HG03342 (cell line): ENCODE data around the gene CR2.
"Not testable (repeated sequence)": the region's sequence is repeated elsewhere in the genome, so short reads cannot be mapped to it uniquely, and the experiment has no call there.

ENCODE experiments used
- ATAC-seq: cut with Tn5 transposase; IDR thresholded peaks from one replicate; pipeline ENCODE4 v1.9.1; 2021; ENCODE audit warnings: mild to moderate bottlenecking, moderate library complexity; ENCODE audit not compliant: unreplicated experiment

Gene CR2

DNA sequence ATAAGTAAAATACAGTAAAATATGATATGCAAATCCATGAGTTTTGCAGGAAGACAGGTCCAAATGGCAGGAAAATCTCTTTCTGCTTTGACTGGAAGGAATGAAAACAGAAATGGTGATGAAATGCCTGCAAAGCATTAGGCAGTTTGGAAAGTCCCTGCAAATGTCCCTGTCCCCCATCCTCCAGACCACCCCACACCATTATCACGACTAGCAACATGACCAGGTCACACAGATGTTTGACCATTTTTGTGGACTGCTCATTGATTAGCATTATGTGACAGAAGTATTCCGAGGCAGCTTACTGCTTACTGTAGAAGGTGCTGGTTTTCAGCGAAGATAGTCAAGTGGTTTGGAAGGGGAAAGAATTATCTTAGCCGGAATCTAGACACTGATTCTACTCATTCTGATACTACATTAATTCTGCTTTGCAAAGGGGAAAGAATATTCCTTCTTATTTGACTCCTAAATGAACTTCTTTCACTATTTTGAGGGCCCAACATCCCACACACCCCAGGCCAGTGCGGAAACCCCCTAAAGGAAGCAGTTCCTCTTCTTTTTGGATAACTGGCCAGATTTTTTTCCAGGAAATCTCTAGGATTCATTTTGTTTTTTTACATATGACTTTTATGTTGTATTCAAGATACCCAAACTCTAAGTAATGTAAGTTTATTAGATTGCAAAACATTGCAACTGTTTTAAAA, 9.5 kb upstream of the CR2 start:
- ATAC-seq = no peak

DNA sequence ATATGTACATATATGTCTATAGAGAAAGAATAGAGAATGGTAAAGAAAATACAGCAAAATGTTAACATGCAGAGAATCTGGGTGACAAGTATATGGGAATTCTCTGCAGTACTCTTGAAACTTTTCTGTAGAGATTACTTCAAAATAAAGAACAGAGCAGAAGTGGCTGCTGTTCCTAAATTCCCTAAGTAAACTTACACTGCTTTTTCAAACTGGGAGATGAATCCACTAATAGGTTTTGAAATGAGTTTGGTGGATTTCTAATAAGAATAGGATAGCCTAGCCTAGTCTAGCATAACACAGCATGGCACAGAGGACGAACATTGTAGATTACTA, 450 bp upstream of the CR2 start:
- ATAC-seq = no peak

DNA sequence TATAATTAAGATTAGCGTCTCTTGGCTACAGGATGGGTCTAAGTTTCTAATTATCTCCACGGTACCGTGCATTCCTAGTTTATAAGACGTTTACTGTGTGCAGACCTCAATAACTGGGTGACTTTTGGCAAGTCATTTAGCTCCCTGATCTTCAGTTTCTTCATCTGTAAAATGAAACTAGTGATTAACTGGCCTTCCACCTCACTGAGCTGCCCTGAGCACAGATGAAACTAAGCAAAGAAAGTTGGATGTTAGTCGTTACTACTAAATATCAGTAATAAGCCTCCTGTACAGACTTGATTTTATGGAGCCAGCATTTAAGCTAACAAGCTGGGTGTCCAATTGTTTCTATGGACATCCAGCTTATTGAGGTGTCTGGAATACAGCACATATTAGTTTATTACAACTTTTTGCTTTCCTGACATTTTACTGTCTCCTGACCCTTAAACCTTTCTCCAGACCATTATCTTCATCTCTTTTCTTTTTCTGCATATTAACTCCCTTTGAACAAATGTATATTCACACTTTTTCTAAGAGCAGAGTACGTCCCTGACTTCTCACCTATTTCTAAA, 1.1 kb downstream of the CR2 start:
- ATAC-seq = peak; percentile 30

DNA sequence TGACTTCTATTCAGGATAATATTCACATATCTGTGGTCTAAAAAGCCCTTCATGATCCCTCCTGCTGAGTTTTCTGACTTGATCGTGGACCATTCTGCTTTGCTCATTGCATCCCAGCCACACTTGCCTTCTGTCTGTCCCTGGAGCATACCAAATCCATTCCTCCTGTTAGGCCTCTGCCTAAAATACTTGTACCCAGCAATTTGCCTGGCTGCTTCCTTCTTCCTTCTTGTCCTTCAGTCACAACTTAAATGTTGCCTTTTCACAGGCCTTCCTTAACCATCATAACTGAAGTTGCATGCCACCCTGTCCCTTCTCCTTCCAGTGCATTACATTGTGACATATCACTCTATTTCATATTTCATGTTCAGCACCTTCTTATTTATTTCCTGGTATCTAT, 4.3 kb downstream of the CR2 start:
- ATAC-seq = no peak

DNA sequence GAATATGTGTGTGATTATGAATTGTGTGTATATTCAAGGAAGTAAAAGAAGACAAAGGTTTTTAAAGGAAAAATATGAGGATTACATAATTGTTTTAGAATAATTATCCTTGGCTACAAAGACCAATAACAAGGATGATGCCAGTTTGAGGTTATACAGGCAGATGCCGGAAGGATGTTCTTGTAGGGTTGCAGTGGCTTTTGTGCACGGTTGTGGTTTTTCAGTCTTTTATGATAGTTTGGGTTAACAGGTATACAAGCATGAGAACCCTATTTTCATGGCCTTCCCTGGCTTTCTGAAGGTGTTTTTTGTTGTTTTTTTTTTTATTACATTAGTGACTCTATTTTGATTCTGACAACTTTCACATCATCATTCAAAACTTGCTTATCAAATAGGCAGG, 4.9 kb downstream of the CR2 start:
- no peak for ATAC-seq

DNA sequence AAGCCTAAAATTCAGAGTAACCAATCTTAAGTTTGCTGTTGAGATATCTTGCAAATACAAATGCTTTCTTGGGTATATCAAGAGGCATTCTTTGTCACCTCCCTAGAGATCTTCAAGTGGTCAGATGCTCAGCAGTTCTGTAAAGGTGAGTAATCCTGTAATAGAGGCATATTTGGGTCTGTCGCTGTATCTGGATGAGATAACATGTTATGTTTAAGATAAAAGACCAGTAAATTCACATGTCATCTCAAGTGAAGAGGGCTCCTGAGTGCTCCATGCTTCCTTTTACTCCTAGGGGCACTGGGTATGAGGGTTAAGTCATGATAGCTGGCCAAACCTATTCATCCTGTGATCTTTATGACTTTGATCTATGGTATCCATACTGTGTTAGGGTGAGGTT, 7.5 kb downstream of the CR2 start:
- no peak for ATAC-seq

DNA sequence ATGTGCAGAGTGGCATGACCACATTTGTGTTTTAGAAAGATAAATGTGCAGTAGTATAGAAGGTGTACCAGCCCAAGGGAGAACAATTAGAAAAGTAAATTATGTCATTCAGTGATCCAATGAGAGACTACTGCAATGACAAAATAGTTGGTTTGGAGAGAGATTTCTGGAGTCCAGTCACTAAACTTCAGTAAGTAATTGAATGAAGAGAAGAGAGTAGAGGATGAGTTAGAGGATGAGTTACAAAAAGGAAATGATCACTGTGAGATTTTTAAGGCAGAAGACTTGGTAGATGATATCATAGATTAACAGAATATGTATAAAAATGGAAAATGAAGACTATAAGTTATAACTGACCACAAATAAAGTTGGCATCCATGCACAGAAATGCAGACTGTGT, 8.4 kb downstream of the CR2 start:
- ATAC-seq = no peak

DNA sequence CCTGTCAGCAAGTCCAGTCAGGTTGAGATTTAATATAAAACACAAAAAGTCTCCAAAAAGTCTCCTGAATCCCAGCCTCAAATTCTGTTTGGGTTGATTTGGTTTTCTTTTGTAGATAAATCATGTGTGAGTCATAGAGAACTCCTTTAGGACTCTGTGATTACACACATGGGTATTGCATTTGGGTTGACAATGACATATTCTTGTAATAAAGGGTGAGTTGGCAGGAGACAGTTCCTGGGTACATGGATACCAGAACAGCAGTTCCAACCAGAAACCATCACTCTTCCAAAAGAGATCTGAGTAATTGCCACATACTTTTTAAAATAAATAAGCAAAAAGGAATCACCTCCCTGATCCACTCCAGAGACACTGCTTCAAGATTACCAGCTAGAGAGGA, 8.9 kb downstream of the CR2 start:
- no peak for ATAC-seq

DNA sequence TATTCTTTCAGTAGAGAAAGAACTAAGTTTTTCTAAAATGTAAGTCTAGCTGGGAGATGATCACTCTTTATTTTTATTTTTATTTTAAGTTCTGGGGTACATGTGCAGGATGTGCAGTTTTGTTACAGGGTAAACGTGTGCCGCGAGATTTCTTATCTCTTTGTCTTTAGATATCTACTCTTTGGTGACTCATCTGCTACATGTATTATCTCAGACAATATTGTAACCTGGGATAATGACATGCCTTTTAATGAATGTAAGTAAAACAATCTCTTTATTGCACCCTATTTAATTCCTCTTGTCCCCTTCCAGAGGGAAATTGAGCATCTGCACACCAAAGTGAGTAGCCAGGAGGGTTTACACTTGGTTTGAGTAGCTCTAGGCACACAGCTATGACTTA, 9.4 kb downstream of the CR2 start:
- no peak for ATAC-seq

DNA sequence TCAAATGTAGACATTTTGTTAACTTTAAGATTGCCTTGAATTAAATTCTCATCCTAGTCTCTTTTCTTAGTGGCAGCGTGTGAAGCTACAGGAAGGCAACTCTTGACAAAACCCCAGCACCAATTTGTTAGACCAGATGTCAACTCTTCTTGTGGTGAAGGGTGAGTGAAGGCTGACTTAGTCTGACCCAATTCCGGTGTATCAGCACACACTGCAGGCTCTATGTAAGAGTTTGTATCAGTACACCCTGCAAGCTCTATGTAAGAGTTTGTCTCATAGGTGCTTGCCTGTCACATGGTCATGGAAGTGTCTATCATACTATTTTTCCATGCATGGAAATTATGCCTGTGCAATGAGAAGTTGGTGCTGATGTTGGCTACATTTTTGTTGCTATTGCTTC, 16.8 kb downstream of the CR2 start:
- ATAC-seq = no peak

DNA sequence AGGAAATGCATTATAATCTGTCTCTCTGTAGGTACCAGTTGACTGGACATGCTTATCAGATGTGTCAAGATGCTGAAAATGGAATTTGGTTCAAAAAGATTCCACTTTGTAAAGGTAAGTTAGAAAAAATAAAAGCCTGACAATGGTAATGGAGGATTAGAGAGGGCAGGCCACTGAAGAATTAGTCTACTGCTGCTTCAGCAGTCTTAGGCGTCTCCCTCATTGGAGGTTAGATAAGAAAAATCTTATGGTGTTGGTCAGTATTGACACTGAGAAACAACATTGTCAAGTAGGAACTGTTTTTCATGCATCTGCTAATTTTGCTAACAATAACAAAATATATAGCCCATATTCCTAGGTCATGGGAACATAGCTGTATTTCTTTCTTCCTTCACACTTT, 20.1 kb downstream of the CR2 start:
- ATAC-seq = no peak

DNA sequence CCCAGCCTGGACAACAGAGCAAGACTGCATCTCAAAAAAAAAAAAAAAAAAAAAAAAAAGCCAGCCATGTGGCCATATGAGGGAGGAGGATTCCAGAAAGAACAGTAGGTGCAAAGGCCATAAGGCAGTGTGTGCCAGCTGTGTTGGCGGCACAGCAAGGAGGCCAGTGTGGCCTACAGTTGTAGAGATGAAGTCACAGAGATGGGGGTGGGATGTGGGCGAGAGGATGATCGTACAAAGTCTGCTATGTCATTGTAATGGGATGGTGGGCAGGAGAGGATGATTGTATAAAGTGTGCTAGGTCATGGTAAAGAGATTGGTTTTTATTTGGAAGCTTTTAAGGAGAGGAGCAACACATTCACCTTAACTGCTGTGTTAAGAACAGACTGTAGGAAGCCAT, 32.1 kb downstream of the CR2 start:
- no peak for ATAC-seq

DNA sequence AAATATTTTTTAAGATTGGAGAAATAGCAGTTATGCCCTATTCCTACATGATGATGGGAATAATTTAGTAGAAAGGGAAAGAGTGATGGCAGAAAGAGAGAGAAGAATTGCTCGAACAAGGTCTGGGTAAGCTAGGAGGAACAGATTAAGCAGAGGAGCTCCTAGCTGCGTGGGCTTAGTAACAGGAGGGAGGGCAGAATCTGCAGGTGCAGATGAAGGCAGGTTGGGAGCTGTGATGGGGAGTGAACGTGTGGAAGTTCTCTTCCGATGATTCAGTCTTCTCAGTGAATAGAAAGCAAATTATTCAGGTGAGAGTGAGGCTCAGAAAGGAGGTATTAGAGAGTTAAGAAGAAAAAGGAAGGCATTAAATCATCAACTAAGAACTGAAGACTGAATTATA, 33.5 kb downstream of the CR2 start:
- no peak for ATAC-seq

DNA sequence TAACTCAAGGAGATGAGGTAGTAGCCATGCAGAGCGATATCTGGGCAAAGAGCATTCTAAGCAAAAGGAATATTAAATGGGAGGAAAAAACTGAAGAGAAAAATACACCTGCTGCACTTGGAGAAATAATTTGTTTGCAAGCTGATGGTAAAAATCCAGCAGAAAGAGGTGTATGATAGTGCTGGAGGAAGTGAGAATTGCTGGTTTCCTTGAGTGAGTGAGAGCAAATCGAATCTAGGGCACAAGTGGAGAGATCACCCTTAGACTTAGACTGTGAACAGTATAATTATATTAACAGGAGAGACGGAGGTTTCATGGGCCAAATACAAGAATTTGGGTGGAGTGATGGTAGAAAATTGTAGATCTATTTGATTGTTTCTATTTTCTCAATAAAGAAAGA, 39.1 kb downstream of the CR2 start:
- ATAC-seq = no peak

DNA sequence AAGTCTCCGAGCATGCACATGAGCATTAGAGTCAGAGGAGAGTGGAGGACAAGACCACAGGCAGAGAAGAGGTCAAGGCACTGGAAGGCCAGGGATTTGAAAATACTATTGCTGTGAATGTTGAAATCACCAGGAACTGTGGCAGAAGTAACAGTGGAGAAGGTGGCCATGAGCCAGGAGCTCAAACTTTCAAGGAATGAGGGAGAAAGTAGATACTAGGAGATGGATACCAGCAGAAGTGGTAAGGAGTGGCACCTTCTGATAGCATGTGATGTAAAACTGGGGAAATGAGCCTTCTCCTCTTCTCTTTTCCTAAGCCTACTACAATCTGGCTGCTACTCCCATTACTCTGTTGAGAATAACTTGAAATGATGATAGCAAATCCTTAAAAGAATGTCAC, 40.0 kb downstream of the CR2 start:
- ATAC-seq = no peak

DNA sequence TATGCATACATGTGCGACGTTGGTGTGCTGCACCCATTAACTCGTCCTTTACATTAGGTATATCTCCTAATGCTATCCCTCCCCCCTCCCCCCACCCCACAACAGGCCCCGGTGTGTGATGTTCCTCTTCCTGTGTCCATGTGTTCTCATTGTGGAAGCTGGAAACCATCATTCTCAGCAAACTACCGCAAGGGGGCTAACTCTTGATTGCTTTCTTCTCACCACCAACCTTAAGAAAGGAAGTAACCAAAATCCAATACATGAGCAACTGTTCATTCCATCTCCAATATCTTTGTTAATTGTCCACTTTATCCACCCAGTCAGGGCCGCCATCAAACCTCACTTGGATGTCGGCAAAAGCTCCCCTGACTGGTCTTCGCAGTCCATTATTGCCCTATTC, 41.2 kb downstream of the CR2 start:
- not testable (repeated sequence) for ATAC-seq

DNA sequence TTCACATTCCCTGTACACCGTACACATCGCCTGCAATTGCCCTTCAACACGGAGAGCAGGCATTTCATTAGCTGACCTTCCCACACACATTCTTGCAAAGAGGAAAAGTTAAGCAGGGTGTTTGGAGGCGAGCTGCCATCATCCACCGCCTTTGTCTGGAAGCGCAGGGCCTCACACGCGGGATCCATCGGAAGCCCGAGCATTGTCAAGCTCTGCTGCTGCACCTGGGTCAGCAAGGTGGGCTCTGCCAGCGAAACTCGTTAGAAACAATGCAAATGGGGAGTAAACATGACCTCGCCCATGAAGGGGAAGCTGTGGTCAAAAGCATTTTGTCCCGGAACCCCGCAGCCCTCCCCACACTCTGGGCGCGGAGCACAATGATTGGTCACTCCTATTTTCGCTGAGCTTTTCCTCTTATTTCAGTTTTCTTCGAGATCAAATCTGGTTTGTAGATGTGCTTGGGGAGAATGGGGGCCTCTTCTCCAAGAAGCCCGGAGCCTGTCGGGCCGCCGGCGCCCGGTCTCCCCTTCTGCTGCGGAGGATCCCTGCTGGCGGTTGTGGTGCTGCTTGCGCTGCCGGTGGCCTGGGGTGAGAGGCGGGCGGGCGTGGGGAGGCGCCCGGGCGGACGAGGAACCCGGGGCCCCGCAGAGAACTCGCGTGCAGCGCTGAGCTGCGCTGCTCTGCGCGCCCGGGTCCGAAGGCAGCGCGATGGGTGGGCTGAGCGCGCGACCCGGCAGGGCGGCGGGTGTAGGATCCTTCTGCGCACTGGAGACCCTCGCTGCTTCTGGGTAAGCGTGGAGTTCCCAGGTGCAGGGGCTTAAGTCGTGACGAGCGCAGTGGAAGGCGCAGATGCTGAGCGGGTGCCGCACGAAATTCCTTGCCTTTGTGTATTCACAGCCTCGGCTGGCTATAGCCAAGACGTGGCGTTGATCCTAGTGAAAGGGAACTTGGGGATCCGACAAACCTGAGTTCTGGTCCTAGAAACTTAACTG, 42.0 kb downstream of the CR2 start, which contains the start of gene CR1:
CR1 (plus strand) TSS at position 357 of the 992 bp plus-strand sequence; CDS start at position 468, 111 bp downstream.
- peak; percentile 47 for ATAC-seq

DNA sequence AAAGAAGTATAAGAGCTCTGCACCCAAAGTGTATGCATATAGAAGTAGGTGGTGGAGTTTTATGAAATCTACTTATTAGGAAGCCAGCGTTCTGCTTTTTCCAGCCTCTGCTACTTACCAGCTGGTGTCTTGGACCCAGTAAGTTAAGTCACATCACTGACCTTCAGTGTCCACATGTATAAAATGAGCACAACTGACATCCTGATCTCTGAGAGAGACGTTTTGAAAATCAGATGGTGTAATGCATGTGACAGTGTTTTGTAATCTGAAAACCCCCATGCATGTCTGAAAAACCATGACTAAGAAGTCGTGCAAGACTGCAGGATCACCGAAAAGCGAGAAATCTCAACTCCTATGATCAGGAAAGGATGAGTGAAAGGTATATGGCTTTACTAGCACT, 43.8 kb downstream of the CR2 start:
- no peak for ATAC-seq

DNA sequence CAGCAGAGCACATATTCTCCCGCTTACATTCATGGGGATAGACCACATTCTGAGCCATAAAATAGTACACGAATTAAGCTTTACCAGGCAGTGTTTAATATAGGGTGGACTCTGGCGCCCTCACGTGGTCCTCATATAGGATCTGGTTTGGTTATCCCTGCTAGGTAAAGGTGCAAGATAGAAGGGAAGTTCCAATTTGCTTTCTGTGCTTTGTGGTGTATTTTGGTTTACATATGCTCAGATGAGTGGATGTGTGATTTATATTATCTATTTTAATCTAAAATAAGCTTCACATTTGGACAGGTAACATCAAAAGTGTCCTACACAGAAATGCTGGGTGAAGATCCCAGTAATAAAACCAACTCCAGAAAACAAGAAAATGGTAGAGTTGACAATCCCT, 45.4 kb downstream of the CR2 start:
- ATAC-seq = no peak

DNA sequence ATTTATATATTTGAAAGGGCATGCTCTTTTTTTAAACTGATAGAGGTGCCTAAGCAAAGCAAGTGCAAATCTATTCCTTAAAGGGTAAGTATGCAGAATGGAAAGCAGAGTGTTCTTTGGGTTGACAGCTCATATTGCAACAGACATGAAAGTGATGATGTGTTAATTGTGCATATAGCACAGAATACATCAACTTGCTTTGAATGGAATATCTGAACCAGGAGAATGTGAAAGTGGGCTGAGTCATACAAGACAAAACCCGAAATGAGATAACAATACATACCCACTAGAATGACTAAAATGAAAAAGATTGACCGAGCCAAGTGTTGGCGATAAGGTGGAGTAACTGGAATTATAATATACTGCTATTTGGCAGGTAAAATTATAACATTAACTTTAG, 46.2 kb downstream of the CR2 start:
- no peak for ATAC-seq

DNA sequence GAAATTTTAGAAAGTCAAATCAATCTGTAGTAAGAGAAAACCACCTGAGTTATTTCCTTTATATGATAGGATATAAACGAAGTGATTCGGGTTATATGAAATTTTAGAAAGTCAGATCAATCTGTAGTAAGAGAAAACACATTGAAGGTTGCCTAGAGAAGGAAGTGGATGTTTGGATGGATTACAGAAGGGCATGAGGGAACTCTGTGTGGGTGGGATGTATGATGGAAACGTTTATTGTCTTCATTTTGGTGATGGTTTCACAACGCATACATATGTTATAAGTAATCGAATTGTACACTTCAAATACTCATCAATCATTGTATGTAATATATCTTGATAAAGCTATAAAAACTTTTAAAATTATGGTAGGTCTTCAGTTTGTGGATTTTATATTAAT, 46.9 kb downstream of the CR2 start:
- no peak for ATAC-seq

DNA sequence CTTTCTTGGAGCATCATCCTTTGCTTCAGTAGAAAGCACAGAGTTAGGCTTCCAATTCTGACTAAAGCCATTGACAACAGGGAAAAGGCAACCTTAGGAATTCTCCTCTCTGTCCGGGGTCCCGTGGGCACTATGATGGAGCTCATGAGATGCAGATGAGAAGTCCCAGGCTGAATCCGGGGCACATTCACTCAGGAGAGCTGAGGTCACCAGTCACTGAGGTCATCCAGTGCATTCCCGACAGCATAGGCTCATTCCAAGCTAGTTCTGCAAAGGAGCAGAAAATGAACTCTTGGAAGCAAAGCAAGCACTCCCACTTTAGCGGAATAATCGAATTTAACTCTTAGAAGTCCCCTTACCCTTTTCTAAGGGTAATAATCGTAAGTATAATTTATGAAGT, 48.6 kb downstream of the CR2 start:
- no peak for ATAC-seq
